OCI-LY7 (cell line): ENCODE measurements around the gene MIDN. TPM values are rescaled to one million over a fixed set of nuclear protein-coding genes. Genes with fewer than 3 reads are reported as not detected.

Experiments
- BruUV-seq: library from RNA; stranded (reverse); fragments of 400-500 nt; replicated peaks from 2 replicates; lab custom pipeline; 2021; lab: Mats Ljungman, UMichigan
- CTCF ChIA-PET: fragments of 300-600 bp; sonication (Branson Sonifier 250); formaldehyde crosslinking; loops from one replicate; lab custom pipeline; 2022; ENCODE audit warnings: antibody characterized with exemption; ENCODE audit not compliant: unreplicated experiment; lab: Charles Lee
- POLR2A ChIA-PET: fragments of 300-600 bp; sonication (Branson Sonifier 250); formaldehyde crosslinking; loops from one replicate; lab custom pipeline; 2022; ENCODE audit warnings: antibody characterized with exemption; lab: Charles Lee
- DNase-seq: peaks from one replicate; pipeline ENCODE4 v3.0.0-alpha.2; 2015; ENCODE audit warnings: low spot score
- H2AFZ ChIP-seq: fragments of 200-600 bp; sonication (generic), shearing (Covaris generic); 2 replicates; pipeline ENCODE4 v1.6.1; 2014; ENCODE audit warnings: mild to moderate bottlenecking, antibody characterized with exemption, low read length, moderate library complexity
- H3K27ac ChIP-seq: fragments of 200-600 bp; sonication (generic); 2 replicates; pipeline ENCODE4 v1.5.1; 2014; ENCODE audit warnings: mixed run types, low read depth, mild to moderate bottlenecking, moderate library complexity, low read length, inconsistent platforms; ENCODE audit not compliant: poor library complexity, severe bottlenecking
- H3K36me3 ChIP-seq: fragments of 200-600 bp; sonication (generic); 2 replicates; pipeline ENCODE4 v1.6.1; 2014; ENCODE audit warnings: mild to moderate bottlenecking, antibody characterized with exemption, low read length, moderate library complexity, mixed read lengths; ENCODE audit not compliant: insufficient read depth
- H3K4me1 ChIP-seq: fragments of 200-600 bp; sonication (generic); 2 replicates; pipeline ENCODE4 v1.5.1; 2014; ENCODE audit warnings: mild to moderate bottlenecking, low read length; ENCODE audit not compliant: insufficient read depth, poor library complexity, severe bottlenecking
- H3K4me2 ChIP-seq: fragments of 200-600 bp; sonication (generic); 2 replicates; pipeline ENCODE4 v1.6.1; 2014; ENCODE audit warnings: mild to moderate bottlenecking, low read length
- H3K4me3 ChIP-seq: fragments of 200-600 bp; sonication (generic); 2 replicates; pipeline ENCODE4 v1.5.1; 2014; ENCODE audit warnings: mild to moderate bottlenecking, low read depth, low read length; ENCODE audit not compliant: poor library complexity, severe bottlenecking
- H3K79me2 ChIP-seq: fragments of 200-600 bp; sonication (generic); 2 replicates; pipeline ENCODE4 v1.6.1; 2016; ENCODE audit warnings: low read depth, mild to moderate bottlenecking, low read length, moderate library complexity, mixed read lengths; ENCODE audit not compliant: insufficient read depth
- H3K9me2 ChIP-seq: fragments of 200-600 bp; sonication (generic); 2 replicates; pipeline ENCODE4 v1.6.1; 2016; ENCODE audit warnings: mild to moderate bottlenecking, low read length, mixed read lengths; ENCODE audit not compliant: insufficient read depth
- H3K9me3 ChIP-seq: fragments of 200-600 bp; sonication (generic); 2 replicates; pipeline ENCODE4 v1.6.1; 2014; ENCODE audit warnings: mild to moderate bottlenecking, mixed run types, low read length, mixed read lengths
- H4K20me1 ChIP-seq: fragments of 200-600 bp; sonication (generic); 2 replicates; pipeline ENCODE4 v1.6.1; 2014; ENCODE audit warnings: mild to moderate bottlenecking, antibody characterized with exemption, low read length, moderate library complexity, mixed read lengths; ENCODE audit not compliant: insufficient read depth
- EZH2phosphoT487 ChIP-seq: fragments of 200-600 bp; sonication (generic); IDR thresholded peaks from 2 replicates; pipeline ENCODE4 v1.6.1; 2018; ENCODE audit warnings: low read depth, borderline replicate concordance, mild to moderate bottlenecking, mixed run types, antibody characterized with exemption, low read length, moderate library complexity, mixed read lengths
- intact Hi-C: fragments of 100-400 bp; cut with micrococcal nuclease; formaldehyde crosslinking; loops from one replicate; pipeline ENCODE4 v1.10.0; 2022; ENCODE audit not compliant: unreplicated experiment
- total RNA-seq, 2 experiments: library from RNA; depleted of rRNA in 1 of 2; stranded (reverse); fragments of >200 nt in 1 of 2; shearing (Covaris generic) in 1 of 2; gene quantifications; 2 replicates each; pipeline ENCODE4 v1.2.3, GENCODE V29; 2014 to 2022
- TF ChIP-seq, protein P1 (sequence below): fragments of 200-600 bp; sonication (generic); conservative IDR thresholded peaks from 2 replicates; pipeline ENCODE4 v1.5.1; 2014; ENCODE audit warnings: mild to moderate bottlenecking, antibody characterized with exemption, low read length, moderate library complexity, mixed read lengths

MIDN gene
- total RNA-seq, 2 experiments from 2014 or later = 20.3 to 70.9 TPM

DNA sequence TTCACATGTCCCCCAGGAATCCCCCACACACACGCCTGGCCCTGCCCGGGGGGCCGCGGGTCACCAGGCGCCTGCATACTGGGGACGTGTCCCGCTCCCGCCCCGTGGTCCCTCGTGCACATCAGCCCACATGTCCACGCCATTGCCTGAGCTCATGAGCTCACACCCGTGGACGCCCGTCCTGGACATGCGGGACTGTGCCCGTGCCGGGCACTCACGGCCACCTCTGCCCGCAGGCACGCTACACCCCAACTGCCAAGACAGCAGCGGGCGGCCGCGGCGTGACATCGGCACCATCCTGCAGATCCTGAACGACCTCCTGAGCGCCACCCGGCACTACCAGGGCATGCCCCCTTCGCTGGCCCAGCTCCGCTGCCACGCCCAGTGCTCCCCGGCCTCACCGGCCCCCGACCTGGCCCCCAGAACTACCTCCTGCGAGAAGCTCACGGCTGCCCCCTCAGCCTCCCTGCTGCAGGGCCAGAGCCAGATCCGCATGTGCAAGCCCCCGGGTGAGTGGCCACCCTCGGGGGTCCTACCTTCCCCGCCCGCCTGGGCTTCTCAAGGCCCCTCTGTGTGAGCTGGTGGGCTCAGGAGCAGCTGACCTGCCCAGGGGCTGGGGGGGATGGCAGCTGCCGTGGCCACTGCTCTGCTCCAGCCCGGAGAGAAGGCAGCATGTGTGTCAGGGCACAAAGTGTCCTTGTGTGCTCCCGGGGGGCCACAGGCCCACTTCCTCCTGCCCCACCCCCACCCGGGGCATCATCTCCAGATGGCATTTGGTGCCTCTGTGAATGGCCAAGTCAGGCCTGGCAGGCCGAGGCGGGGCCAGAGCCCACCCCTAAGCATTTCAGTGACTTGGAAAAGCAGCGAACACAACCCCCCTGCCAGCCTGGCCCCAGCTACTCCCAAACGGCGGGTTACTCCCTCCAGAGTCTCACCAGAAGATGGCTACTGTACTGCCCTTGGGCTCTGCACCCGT lies 7.1 kb downstream of the MIDN start:
- Histone ChIP-seq H4K20me1 (0 out of 2 replicates have a peak, but pooled peaks cover 7% of the 10 kb centered on the region), H3K9me3 (no peaks in the 10 kb centered on the region), H3K4me1 (peaks cover 58% of the 10 kb centered on the region), H2AFZ (no peak overlapping the region), H3K9me2 (no peaks in the 10 kb centered on the region), H3K79me2 (peaks cover 41% of the 10 kb centered on the region; the same call in 1 of the 2 replicates), H3K4me3 (no peak overlapping the region), H3K27ac (no peak overlapping the region), H3K36me3 (peaks cover 74% of the 10 kb centered on the region), H3K4me2 (no peak overlapping the region)
- intact Hi-C loops = no loop called here
- CTCF ChIA-PET = no interaction called here
- DNase-seq = no peak
- POLR2A ChIA-PET = no interaction called here
- BruUV-seq = no TSS peak
- TF ChIP-seq EZH2phosphoT487 = no peak
- TF ChIP-seq, protein P1, sequence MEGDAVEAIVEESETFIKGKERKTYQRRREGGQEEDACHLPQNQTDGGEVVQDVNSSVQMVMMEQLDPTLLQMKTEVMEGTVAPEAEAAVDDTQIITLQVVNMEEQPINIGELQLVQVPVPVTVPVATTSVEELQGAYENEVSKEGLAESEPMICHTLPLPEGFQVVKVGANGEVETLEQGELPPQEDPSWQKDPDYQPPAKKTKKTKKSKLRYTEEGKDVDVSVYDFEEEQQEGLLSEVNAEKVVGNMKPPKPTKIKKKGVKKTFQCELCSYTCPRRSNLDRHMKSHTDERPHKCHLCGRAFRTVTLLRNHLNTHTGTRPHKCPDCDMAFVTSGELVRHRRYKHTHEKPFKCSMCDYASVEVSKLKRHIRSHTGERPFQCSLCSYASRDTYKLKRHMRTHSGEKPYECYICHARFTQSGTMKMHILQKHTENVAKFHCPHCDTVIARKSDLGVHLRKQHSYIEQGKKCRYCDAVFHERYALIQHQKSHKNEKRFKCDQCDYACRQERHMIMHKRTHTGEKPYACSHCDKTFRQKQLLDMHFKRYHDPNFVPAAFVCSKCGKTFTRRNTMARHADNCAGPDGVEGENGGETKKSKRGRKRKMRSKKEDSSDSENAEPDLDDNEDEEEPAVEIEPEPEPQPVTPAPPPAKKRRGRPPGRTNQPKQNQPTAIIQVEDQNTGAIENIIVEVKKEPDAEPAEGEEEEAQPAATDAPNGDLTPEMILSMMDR = no peak

- Histone ChIP-seq H3K79me2 (peaks cover 32% of the 10 kb centered on the region; the same call in 1 of the 2 replicates), H3K4me3 (no peak overlapping the region), H2AFZ (no peak overlapping the region), H3K9me2 (no peaks in the 10 kb centered on the region), H3K4me2 (no peak overlapping the region), H4K20me1 (0 out of 2 replicates have a peak, but pooled peaks cover 7% of the 10 kb centered on the region), H3K27ac (peak overlapping the region; percentile 87), H3K9me3 (no peaks in the 10 kb centered on the region), H3K36me3 (peaks cover 61% of the 10 kb centered on the region), H3K4me1 (peaks cover 58% of the 10 kb centered on the region)
- POLR2A ChIA-PET = interaction anchor here (0.6 kb wide), 1 partner anchor 192 kb away, joined by 5 read pairs; no protein-coding TSS in a partner anchor
- CTCF ChIA-PET = no interaction called here
- TF ChIP-seq, protein P1 = no peak
- TF ChIP-seq EZH2phosphoT487 = no peak
- intact Hi-C loops = no loop called here
- no peak for DNase-seq
- BruUV-seq = no TSS peak
Measured at GRCh38 chr19:1256646-1257474, 8.5 kb downstream of the MIDN start.
